Erythroblast (primary cell): ENCODE results near the gene PLCG1.

Experiments used
- GATA1 ChIP-seq: IDR thresholded peaks from 2 replicates; pipeline ENCODE4 v1.6.1; 2011; ENCODE audit warnings: low read depth, mild to moderate bottlenecking, control low read depth, low read length, moderate library complexity
- POLR2A ChIP-seq: IDR thresholded peaks from 2 replicates; pipeline ENCODE4 v1.6.1; 2011; ENCODE audit warnings: mild to moderate bottlenecking, low read length

GRCh38 chr20:41177636-41178035 is 40.3 kb downstream of the PLCG1 start:
- TF ChIP-seq POLR2A: no peak
- TF ChIP-seq GATA1: no peak
